Adrenal gland (tissue), 12 donors: ENCODE results near the gene KLHL11. TPM values are rescaled to one million over a fixed set of nuclear protein-coding genes. Genes with fewer than 3 reads are reported as not detected.

ENCODE experiments used
- DNase-seq, 7 donors: peaks; one replicate each; pipeline ENCODE4 v3.0.0-alpha.2; 2019 to 2020
- H3K27ac ChIP-seq, 5 donors: fragments of 200-600 bp; sonication (generic) in 4 of 5; 1 replicate in 3 of 5; 2 replicates in 2 of 5; pipeline versions ENCODE4 v1.5.1 to v1.8.0; 2016 to 2020; ENCODE audit warnings: mild to moderate bottlenecking in 1 of 5
- H3K27me3 ChIP-seq: fragments of 200-600 bp; 2 replicates; pipeline ENCODE4 v1.8.0; 2021
- H3K36me3 ChIP-seq, 2 donors: fragments of 200-600 bp; replicated peaks in 1 of 2; 1 replicate in 1 of 2; 2 replicates in 1 of 2; pipeline versions ENCODE4 v1.5.1 to v1.8.0; 2018 to 2022
- H3K4me1 ChIP-seq, 2 donors: fragments of 200-600 bp; replicated peaks in 1 of 2; 1 replicate in 1 of 2; 2 replicates in 1 of 2; pipeline versions ENCODE4 v1.5.1 to v1.8.0; 2018 to 2021
- H3K4me3 ChIP-seq, 4 donors: fragments of 200-600 bp; sonication (generic) in 3 of 4; one replicate each; pipeline ENCODE4 v1.5.1; 2016 to 2018
- H3K9me3 ChIP-seq, 3 donors: fragments of 200-600 bp; sonication (generic) in 1 of 3; replicated peaks in 1 of 3; 1 replicate in 2 of 3; 2 replicates in 1 of 3; pipeline versions ENCODE4 v1.5.1 to v1.8.0; 2016 to 2021
- CTCF ChIP-seq, 6 experiments: fragments of 450-650 bp in 4 of 6; fragments of 200-600 bp in 2 of 6; sonication (generic) in 1 of 6; IDR thresholded peaks; 1 replicate in 5 of 6; 2 replicates in 1 of 6; pipeline versions ENCODE4 v1.5.1 to v1.8.0; 2016 to 2021; ENCODE audit warnings: antibody characterized with exemption in 6 of 6, mild to moderate bottlenecking in 2 of 6, moderate library complexity in 1 of 6
- POLR2A ChIP-seq, 2 donors: fragments of 450-650 bp; IDR thresholded peaks; one replicate each; pipeline ENCODE4 v1.6.1; 2017; ENCODE audit warnings: antibody characterized with exemption in 2 of 2, mild to moderate bottlenecking in 2 of 2, moderate library complexity in 1 of 2
- WGBS, 4 donors: extraction: QIAGEN DNeasy Blood & Tissue Kit in 2 of 4; methylation state at CpG; one replicate each; pipeline versions ENCODE4 v1.1.5 to v1.1.7; 2013 to 2017; 5-methylcytosine and 5-hydroxymethylcytosine counted together
- intact Hi-C, 2 donors: fragments of 100-400 bp; cut with DNase I; formaldehyde crosslinking; loops; one replicate each; pipeline versions ENCODE4 v1.14.1 to v1.15.0; 2022 to 2023
- polyA plus RNA-seq, 3 donors: library from polyadenylated mRNA; stranded (reverse); fragments of 200-250 nt in 2 of 3; fragments of 350-450 nt in 1 of 3; fragmentation: Illumina TruSeq in 1 of 3; extraction: RNeasy Lipid Tissue Mini Kit (QIAGEN cat#74804) in 1 of 3; gene quantifications; one replicate each; pipeline ENCODE4 v1.2.3, GENCODE V29; 2013 to 2014
- total RNA-seq, 9 donors: library from RNA; depleted of rRNA in 4 of 9; stranded (reverse); fragments of >200 nt in 4 of 9; fragments of 120-200 nt in 1 of 9; fragmentation: NEBNext Ultra II Directional in 1 of 9; extraction: Animal tissue kit (Norgen Biotek cat#: 25700) in 1 of 9; gene quantifications; one replicate each; pipeline versions ENCODE4 v1.1.0 to v1.2.4, GENCODE V29; 2013 to 2023
- donor health status: healthy with polysubstance abuse.
- donor health status: Bipolar disorder and iron deficiency.
- donor health status: DM: yes; HTN: yes; CAD: no.
- donor health status: DM: no; HTN: no; CAD: no.
- donor health status: DM: no; HTN: no; CAD: no.
- donor health status: DM: yes; HTN: yes; CAD: no.

The KLHL11 gene
- total and polyA plus RNA-seq, 12 donors = 0.17 to 42.9 (median 18.3) TPM

- TF ChIP-seq POLR2A (IDR thresholded peaks at IDR 0.05) (no peak), CTCF (IDR thresholded peaks at IDR 0.05) (no peak)
- no peaks in the 10 kb centered on the region for H3K27me3 ChIP-seq
- WGBS, 4 donors = 100% methylated on average over 1 of the region's 1 CpG; no CpG with 5 or more reads in 1 of the 4 donors
- intact Hi-C loops = no loop called here
- H3K36me3 ChIP-seq = peaks cover 0 to 28% of the 10 kb centered on the region in 2 donors
- no peak for DNase-seq
- no peak overlapping the region for H3K4me3 ChIP-seq
- H3K4me1 ChIP-seq = no peaks in the 10 kb centered on the region
- no peak overlapping the region for H3K27ac ChIP-seq
- no peaks in the 10 kb centered on the region for H3K9me3 ChIP-seq
Observed at GRCh38 chr17:41823141-41823524, 42.1 kb downstream of the KLHL11 start.

GRCh38 chr17:41822216-41823140 lies 42.7 kb downstream of the KLHL11 start:
- no peaks in the 10 kb centered on the region for H3K27me3 ChIP-seq
- DNase-seq = no peak
- H3K4me3 ChIP-seq = no peak overlapping the region
- WGBS, 4 donors = 67 to 82% (median 79%) methylated on average over 10 to 12 of the region's 12 CpGs
- H3K9me3 ChIP-seq = no peaks in the 10 kb centered on the region
- H3K36me3 ChIP-seq = peaks cover 0 to 23% of the 10 kb centered on the region in 2 donors
- TF ChIP-seq POLR2A (IDR thresholded peaks at IDR 0.05) (no peak), CTCF (IDR thresholded peaks at IDR 0.05) (no peak)
- no peak overlapping the region for H3K27ac ChIP-seq
- H3K4me1 ChIP-seq = no peaks in the 10 kb centered on the region
- intact Hi-C loops = no loop called here

- Histone ChIP-seq H3K27ac (no peak overlapping the region), H3K4me3 (no peak overlapping the region), H3K36me3 (peaks cover 0 to 16% of the 10 kb centered on the region in 2 donors), H3K4me1 (no peaks in the 10 kb centered on the region), H3K9me3 (no peaks in the 10 kb centered on the region), H3K27me3 (no peaks in the 10 kb centered on the region)
- intact Hi-C loops = no loop called here
- DNase-seq = no peak
- TF ChIP-seq CTCF (IDR thresholded peaks at IDR 0.05) = no peak
- TF ChIP-seq POLR2A (IDR thresholded peaks at IDR 0.05) = no peak
- 85 to 90% (median 87%) methylated on average over 8 to 14 of the region's 14 CpGs for WGBS, 4 donors
Observed at GRCh38 chr17:41821776-41822175, 43.4 kb downstream of the KLHL11 start.

GRCh38 chr17:41818024-41818423 lies 47.2 kb downstream of the KLHL11 start:
- H3K9me3 ChIP-seq = no peaks in the 10 kb centered on the region
- WGBS, 4 donors = 94 to 98% (median 96%) methylated on average over 9 to 20 of the region's 20 CpGs
- no peak overlapping the region for H3K27ac ChIP-seq
- no peak overlapping the region for H3K4me3 ChIP-seq
- no peaks in the 10 kb centered on the region for H3K27me3 ChIP-seq
- no peak for DNase-seq
- intact Hi-C loops = no loop called here
- TF ChIP-seq CTCF (IDR thresholded peaks at IDR 0.05) (no peak), POLR2A (IDR thresholded peaks at IDR 0.05) (no peak)
- peaks cover under 1 to 6% of the 10 kb centered on the region in 2 donors for H3K4me1 ChIP-seq
- no peaks in the 10 kb centered on the region for H3K36me3 ChIP-seq
